ENCODE results near the gene DHRS11. TPM values are rescaled to one million over a fixed set of nuclear protein-coding genes. Genes with fewer than 3 reads are reported as not detected.

Gene DHRS11
- total RNA-seq, 6 experiments from 2014 or later: 5.1 to 13.6 (median 9.3) TPM

DNA sequence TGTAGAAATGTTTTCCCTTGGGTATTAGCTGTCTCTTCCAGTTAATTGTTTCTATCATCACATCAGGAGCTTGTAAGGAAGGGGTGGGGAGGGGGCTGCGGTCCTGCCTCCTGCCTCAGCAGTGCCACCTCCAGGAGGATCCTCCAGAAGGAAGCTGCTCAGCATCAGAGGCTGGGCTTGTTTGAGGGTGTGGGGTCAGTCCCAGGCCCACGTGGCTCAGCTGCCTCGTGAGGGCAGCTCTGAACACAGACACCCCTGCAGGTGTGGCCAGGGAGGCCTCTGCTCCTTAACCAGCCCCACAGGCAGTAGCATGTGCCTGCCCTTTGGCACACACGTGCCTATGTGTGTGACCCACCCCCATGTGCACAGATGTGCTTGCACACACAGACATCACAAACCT lies 56.0 kb downstream of the DHRS11 start:
- Histone ChIP-seq H3K27ac (no peak overlapping the region), H3K27me3 (no peaks in the 10 kb centered on the region), H3K4me1 (no peaks in the 10 kb centered on the region), H3K36me3 (no peaks in the 10 kb centered on the region), H3K9me3 (no peaks in the 10 kb centered on the region), H3K4me3 (no peak overlapping the region)
- intact Hi-C loops (cut with DNase I): no loop called here
- WGBS (ENCODE audit: insufficient coverage, low coverage, low lambda C conversion rate, missing lambda C conversion rate): 25% methylated on average over 2 of the region's 4 CpGs
- DNase-seq: no peak
- no peak for TF ChIP-seq POLR2A (IDR thresholded peaks at IDR 0.05)
- TF ChIP-seq, protein P1, sequence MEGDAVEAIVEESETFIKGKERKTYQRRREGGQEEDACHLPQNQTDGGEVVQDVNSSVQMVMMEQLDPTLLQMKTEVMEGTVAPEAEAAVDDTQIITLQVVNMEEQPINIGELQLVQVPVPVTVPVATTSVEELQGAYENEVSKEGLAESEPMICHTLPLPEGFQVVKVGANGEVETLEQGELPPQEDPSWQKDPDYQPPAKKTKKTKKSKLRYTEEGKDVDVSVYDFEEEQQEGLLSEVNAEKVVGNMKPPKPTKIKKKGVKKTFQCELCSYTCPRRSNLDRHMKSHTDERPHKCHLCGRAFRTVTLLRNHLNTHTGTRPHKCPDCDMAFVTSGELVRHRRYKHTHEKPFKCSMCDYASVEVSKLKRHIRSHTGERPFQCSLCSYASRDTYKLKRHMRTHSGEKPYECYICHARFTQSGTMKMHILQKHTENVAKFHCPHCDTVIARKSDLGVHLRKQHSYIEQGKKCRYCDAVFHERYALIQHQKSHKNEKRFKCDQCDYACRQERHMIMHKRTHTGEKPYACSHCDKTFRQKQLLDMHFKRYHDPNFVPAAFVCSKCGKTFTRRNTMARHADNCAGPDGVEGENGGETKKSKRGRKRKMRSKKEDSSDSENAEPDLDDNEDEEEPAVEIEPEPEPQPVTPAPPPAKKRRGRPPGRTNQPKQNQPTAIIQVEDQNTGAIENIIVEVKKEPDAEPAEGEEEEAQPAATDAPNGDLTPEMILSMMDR (IDR thresholded peaks at IDR 0.05): no peak
- no peak for ATAC-seq

DNA sequence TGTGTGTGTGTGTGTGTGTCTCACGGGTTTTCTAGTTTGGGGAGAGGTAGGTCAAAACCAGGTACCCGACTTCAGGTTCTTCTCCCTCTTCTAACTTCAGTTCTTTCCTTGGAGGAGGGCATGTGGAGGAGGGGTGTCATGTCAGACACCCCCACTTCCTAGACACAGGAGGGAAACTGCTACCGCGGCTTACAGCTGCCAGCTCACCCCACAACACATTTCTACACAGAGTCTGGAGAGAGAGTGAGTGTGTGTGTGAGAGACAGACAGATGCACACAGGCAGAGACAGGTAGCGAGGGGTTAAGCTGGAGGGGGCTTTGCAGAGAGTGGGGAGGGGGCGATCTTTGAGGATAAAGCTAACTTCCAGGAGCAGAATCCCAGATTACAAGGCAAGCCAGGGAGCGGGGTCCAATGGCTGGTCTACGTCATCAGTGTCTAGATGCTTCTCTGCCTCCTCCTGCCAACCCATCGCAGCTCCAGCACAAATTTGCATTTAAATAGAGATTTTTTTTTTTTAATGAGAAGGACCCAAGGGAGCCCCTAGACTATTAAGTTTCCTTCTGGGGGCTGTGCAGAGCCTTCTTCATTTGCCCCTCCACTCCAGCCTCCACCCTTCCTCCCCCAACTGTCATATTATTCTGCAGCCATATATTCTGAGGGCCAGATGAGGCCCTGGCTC lies 58.6 kb downstream of the DHRS11 start:
- no peak overlapping the region for H3K27ac ChIP-seq
- intact Hi-C loops (cut with DNase I): no loop called here
- H3K36me3 ChIP-seq: no peaks in the 10 kb centered on the region
- WGBS (ENCODE audit: insufficient coverage, low coverage, low lambda C conversion rate, missing lambda C conversion rate): 43% methylated on average over 5 of the region's 9 CpGs
- no peaks in the 10 kb centered on the region for H3K4me1 ChIP-seq
- H3K9me3 ChIP-seq: no peaks in the 10 kb centered on the region
- DNase-seq (no peak), ATAC-seq (no peak)
- TF ChIP-seq, protein P1 (IDR thresholded peaks at IDR 0.05): no peak
- no peak for TF ChIP-seq POLR2A (IDR thresholded peaks at IDR 0.05)
- H3K27me3 ChIP-seq: no peaks in the 10 kb centered on the region
- H3K4me3 ChIP-seq: no peak overlapping the region

Other genes with a start within 250 kb of the DHRS11 start
- not detected for gene TBC1D3H, start 203.4 kb upstream of the DHRS11 start, total RNA-seq
- gene ZNHIT3, start 105.2 kb upstream of the DHRS11 start, total RNA-seq: 10 to 100 TPM; 11.2 to 16.6 (median 12.5) TPM
- gene MYO19, start 57.0 kb upstream of the DHRS11 start, total RNA-seq: 10 to 100 TPM; 20.6 to 40.5 (median 28.9) TPM
- 1 to 10 TPM; 3.0 to 6.1 (median 4.1) TPM for gene PIGW, start 56.9 kb upstream of the DHRS11 start, total RNA-seq
- gene GGNBP2, start 47.0 kb upstream of the DHRS11 start, total RNA-seq: 10 to 100 TPM; 24.3 to 39.6 (median 35.3) TPM
- gene MRM1, start 9.7 kb downstream of the DHRS11 start, total RNA-seq: 1 to 10 TPM; 2.5 to 8.6 (median 6.0) TPM